ENCODE results near the gene SOX6. TPM values are rescaled to one million over a fixed set of nuclear protein-coding genes. Genes with fewer than 3 reads are reported as not detected.
A peak's percentile ranks its signal among the peaks of the same experiment; 100 is the strongest.

Gene SOX6
- total RNA-seq, 1 experiment from 2014 or later: 7.9 TPM

DNA sequence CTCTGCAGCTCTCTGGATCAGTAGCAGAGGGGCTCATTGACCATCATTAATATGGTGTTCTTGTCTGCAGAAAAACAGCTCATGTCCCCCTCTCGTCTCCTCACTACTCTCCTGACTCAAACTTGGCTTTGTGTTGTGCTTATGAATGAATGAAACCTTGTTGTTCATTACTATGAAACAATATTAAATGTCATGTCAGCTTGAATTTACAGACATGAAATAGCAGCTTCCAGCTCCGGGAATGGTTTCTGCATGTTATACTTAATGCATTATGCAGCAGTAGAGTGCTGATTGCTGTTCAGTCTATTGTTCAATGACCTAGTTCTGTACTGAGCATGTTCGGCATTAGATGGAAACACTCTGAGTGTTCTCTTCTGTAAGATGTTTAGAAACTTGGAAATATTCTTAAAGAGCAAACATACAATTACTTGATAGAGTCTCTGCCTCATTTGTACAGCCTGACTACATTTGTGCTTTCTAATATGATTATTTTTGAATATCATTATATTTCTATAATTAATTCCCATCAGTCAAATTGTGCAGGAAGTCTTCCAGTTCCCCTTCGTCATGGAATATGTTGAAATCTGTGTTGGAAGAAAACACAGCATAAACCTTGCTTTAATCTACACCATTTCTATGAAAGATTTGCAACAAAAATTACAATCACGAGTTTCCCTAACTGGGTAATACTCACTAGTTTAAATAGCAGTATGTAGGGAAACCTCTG lies 340.4 kb downstream of the SOX6 start:
- H3K36me3 ChIP-seq: no peaks in the 10 kb centered on the region
- no peak overlapping the region for H3K4me3 ChIP-seq
- H3K4me1 ChIP-seq: no peaks in the 10 kb centered on the region
- no peaks in the 10 kb centered on the region for H3K9me3 ChIP-seq (replicated peaks)
- no peak overlapping the region for H3K27ac ChIP-seq
- no peak for DNase-seq
- no peaks in the 10 kb centered on the region for H3K27me3 ChIP-seq

DNA sequence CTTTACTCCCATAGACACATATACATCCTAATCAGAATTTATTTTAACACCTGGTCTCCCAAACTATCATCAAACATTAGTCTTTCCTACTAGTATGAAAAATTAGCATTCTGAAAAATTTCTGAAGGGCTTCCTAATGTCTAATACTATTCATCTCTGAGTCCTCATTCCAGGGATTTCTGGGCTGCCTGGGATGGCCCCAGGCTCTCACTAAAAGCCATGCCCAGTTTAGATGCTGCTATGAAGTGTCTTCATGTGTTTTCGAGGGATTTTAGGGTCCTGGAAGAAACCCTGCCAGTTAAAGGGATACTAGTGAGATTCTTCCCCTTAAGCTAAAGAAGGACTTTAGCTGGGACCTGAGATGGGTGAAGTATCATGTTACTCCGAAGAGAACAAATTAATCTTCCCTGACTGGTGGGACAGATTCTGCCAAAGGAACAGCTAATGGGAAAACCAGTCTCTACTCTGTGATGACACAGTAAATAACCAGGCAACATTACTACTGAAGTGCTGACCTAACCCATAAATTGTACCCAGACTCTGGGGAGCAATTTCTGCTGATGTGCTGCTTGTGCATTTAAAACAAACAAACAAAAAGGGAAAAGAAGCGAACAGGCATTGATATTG lies 342.6 kb downstream of the SOX6 start:
- Histone ChIP-seq H3K9me3 (replicated peaks) (no peaks in the 10 kb centered on the region), H3K27me3 (no peaks in the 10 kb centered on the region), H3K4me1 (no peaks in the 10 kb centered on the region), H3K36me3 (no peaks in the 10 kb centered on the region), H3K27ac (no peak overlapping the region), H3K4me3 (no peak overlapping the region)
- no peak for DNase-seq

DNA sequence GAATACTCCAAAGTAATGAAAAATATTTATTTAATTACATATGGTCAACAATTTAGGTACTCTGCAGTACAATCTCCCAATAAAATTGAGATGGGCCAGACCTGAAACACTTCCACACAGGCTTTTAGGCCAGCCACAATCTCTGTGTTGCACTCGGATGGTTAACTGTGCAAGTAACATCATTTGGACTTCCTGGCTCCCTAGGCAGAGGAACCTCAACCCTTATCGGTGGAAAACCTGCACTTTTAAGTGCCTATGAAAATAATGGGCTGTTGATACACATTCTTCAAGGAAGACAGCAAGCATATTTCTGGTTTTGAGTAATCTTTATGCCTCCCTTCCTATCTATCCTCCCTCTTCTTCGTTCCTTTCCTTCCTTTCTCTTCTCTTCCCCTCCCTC lies 343.1 kb downstream of the SOX6 start:
- H3K27ac ChIP-seq: no peak overlapping the region
- no peaks in the 10 kb centered on the region for H3K4me1 ChIP-seq
- H3K4me3 ChIP-seq: no peak overlapping the region

DNA sequence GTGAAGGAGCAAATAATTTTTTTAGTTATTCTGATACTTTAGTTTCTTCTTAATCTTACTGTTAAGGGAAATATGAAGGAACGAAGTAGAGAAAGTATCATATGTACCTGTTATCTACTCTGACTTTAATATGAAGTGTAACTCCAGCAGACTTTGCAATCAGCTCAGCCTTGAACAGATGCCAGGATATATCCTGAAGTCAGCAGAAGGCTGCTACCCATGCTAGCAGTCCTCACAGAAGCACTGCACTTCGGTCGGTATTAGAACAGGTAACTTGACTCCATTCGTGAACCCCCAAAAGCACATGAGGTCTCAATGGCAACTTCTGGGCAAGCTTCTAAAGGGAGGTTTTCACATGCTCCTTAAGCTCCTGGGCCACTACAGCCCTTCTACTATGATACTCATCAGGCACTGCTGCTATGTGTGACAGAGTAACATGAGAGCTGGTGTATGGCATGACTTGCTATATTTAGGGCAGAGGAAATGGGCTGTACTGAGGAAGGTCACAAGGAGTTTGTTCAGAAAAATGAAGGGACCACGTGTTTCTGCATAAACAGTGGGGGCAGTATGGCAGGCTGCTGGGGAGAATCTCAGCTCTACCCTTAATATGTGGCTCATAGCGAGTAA lies 344.1 kb downstream of the SOX6 start:
- H3K4me3 ChIP-seq: no peak overlapping the region
- DNase-seq: no peak

More for the DNA sequence above, 343.1 kb downstream of the SOX6 start:
- Histone ChIP-seq H3K9me3 (replicated peaks) (no peaks in the 10 kb centered on the region), H3K36me3 (no peaks in the 10 kb centered on the region), H3K27me3 (no peaks in the 10 kb centered on the region)
- DNase-seq: no peak

DNA sequence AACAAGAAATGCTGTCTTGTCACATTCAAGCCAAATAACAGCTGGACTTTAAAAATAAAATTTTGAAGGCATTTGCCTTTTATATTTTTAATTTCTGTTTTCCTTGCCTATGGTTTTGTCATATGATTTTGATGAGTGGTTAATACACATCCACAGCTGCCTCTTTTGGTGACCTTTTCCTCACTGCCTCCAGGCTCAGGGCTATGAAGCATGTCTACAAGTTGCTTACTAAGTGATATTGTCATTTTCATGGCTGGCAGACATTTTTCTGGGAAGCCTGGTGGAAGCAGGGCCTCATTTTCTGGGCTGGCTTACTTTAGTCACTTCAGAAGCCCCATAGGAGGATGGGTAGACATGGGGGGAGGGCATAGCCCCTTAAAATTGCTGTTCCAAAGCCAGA lies 344.9 kb downstream of the SOX6 start:
- Histone ChIP-seq H3K4me3 (no peak overlapping the region), H3K9me3 (replicated peaks) (no peaks in the 10 kb centered on the region), H3K27ac (no peak overlapping the region), H3K4me1 (no peaks in the 10 kb centered on the region), H3K27me3 (no peaks in the 10 kb centered on the region), H3K36me3 (no peaks in the 10 kb centered on the region)
- DNase-seq: no peak

More for the DNA sequence above, 344.1 kb downstream of the SOX6 start:
- H3K27ac ChIP-seq: no peak overlapping the region
- no peaks in the 10 kb centered on the region for H3K4me1 ChIP-seq
- no peaks in the 10 kb centered on the region for H3K36me3 ChIP-seq
- H3K27me3 ChIP-seq: no peaks in the 10 kb centered on the region
- H3K9me3 ChIP-seq (replicated peaks): no peaks in the 10 kb centered on the region

DNA sequence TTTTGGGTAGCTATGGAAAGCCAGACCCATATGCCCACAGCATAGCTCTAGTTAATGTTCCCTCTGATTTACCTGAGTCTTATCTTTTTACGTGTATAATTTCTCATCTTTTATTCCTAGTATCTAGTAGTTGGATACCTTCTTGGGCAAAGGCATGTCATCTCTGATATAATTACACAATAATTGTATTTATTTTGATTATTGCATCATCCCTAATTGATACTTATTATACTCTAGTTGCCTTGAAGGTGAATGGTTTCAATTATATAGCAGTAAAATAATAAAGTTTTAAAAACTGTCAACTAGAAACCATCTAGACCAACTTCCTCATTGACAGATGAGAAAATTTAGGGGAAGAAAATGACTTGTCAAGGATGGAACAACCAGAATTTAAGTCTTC lies 347.3 kb downstream of the SOX6 start:
- H3K27ac ChIP-seq: no peak overlapping the region
- no peak overlapping the region for H3K4me3 ChIP-seq
- no peaks in the 10 kb centered on the region for H3K36me3 ChIP-seq
- no peaks in the 10 kb centered on the region for H3K4me1 ChIP-seq
- H3K27me3 ChIP-seq: no peaks in the 10 kb centered on the region
- no peak for DNase-seq
- no peaks in the 10 kb centered on the region for H3K9me3 ChIP-seq (replicated peaks)

DNA sequence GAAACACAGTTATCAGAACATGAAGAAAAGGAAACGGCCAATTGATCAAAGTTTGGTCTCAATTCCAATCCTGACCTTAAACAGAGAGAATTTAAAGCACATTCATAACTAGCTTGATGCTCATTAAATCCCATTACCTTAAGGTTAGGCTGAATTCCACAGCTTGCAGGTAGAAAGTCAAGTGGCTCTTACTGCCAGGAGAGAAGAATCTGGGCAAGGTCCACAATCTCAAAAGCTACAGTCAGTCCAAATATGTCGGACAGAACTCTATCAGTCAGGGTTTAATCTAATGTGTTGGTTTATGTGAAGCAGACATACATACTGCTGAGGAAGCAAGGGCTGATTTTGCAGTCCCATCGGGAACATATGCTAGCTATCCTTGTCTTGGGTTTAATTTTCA lies 348.8 kb downstream of the SOX6 start:
- no peaks in the 10 kb centered on the region for H3K36me3 ChIP-seq
- H3K4me3 ChIP-seq: no peak overlapping the region
- peaks cover under 1% of the 10 kb centered on the region for H3K4me1 ChIP-seq
- H3K27me3 ChIP-seq: no peaks in the 10 kb centered on the region
- no peak overlapping the region for H3K27ac ChIP-seq
- DNase-seq: no peak
- no peaks in the 10 kb centered on the region for H3K9me3 ChIP-seq (replicated peaks)

DNA sequence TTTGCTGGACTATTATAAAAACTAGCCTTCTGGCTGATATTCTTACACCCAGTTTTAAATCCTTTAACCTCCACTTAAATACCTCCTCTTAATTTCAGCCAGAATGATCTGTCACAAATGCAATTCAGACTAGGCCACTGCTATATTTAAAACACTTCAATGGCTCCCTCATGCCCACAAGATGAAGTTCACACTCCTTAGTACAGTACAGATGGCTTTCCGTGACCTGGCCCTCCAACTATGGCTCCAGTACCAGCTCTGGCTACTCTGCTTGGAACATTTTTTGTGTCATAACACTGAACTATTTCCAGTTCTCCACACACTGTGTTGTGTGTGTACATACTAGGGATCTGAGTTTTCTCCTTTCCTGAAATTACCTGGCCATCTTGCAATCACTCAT lies 353.4 kb downstream of the SOX6 start:
- Histone ChIP-seq H3K27ac (no peak overlapping the region), H3K4me3 (no peak overlapping the region), H3K27me3 (no peaks in the 10 kb centered on the region), H3K4me1 (peaks cover 4% of the 10 kb centered on the region), H3K9me3 (replicated peaks) (no peaks in the 10 kb centered on the region), H3K36me3 (no peaks in the 10 kb centered on the region)
- no peak for DNase-seq

DNA sequence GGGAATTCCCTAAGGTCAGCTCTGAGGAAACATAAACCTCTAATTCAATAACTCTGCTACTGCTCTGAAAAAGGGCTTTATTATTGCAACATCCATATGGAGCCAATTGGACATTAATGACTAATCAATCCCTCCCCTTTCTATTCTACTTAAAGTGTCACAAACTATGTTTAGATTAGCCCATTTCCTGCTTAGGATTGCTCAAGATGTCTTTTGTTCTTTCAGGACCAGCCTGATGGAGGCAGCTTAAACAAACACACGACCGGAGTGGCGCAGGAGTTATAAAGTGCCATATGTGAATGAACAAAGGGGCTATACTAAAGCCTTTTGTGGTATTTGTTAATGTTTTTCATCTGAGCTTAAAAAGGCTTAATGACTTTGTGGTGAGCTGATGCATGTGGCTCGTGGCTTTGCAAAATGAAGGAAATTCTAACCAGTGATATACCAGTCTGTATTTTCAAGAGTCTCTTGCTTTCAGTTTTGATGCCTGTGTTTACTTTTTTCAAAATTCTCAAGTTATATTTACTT lies 354.4 kb downstream of the SOX6 start:
- Histone ChIP-seq H3K27ac (no peak overlapping the region), H3K9me3 (replicated peaks) (no peaks in the 10 kb centered on the region), H3K36me3 (no peaks in the 10 kb centered on the region), H3K27me3 (no peaks in the 10 kb centered on the region), H3K4me3 (no peak overlapping the region), H3K4me1 (peaks cover 4% of the 10 kb centered on the region)
- peak; percentile 59 to 83 for DNase-seq

DNA sequence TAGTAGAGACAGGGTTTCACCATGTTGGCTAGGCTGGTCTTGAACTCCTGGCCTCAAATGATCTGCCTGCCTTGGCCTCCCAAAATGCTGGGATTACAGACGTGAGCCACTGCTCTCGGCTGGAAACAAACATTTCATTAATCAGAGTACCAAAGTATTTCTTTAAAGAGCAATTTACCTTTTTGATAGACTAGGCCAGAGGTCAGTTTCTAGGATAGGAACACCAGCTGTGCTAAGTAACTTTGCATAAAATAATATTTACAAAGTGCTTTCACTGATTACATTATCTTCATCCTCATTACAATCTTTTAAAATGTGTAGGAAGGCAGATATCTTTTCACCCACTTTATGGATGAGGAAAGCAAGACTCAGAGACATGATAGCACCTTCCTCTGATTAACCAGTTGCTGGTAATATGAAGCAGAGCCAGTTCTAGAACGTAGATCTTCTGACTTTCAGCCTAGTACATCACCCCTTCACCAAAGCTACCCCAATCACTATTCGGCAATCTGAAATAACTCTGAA lies 355.2 kb downstream of the SOX6 start:
- no peak overlapping the region for H3K27ac ChIP-seq
- no peak overlapping the region for H3K4me3 ChIP-seq
- H3K36me3 ChIP-seq: no peaks in the 10 kb centered on the region
- peaks cover 4% of the 10 kb centered on the region for H3K4me1 ChIP-seq
- DNase-seq: no peak
- no peaks in the 10 kb centered on the region for H3K27me3 ChIP-seq
- H3K9me3 ChIP-seq (replicated peaks): no peaks in the 10 kb centered on the region

DNA sequence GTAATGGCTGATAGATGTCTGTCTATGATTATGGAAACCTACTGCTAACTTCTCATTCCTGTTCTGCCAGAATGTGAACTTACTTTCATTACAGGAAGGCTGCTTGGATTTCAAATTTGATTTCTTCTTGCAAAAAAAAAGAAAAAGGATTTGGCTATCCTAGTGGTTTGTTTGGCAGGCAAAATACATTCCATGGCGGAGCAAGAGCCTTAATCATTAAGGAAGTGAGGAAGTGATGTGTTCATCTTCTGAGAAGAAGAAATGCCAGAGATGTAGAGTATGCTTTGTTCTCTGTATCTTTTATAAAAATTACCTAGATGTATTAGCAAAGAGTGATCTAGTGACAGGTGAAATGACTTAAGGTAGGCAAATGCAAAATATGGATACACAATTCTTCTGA lies 356.3 kb downstream of the SOX6 start:
- no peaks in the 10 kb centered on the region for H3K9me3 ChIP-seq (replicated peaks)
- H3K27me3 ChIP-seq: no peaks in the 10 kb centered on the region
- no peak overlapping the region for H3K27ac ChIP-seq
- DNase-seq: no peak
- H3K4me1 ChIP-seq: peaks cover 4% of the 10 kb centered on the region
- no peak overlapping the region for H3K4me3 ChIP-seq
- no peaks in the 10 kb centered on the region for H3K36me3 ChIP-seq

DNA sequence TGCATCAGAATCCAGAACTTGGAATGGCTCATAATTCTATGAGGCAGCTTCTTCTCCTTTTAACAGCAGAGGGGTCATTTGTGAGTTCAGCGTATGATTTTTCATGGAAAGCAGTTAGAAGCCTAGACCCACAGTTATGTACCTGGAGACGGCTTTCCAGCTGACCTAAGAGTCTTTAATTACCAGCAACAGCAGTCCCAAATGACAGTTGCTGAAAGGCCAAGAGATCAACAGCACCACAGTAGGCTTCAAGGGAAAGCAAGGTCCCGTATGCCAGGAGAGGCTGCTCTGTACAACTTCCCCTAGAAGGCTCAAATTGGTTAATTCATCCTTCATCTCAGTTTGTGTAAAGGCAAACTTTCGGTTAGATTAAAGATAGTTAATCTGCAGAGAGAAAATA lies 363.0 kb downstream of the SOX6 start:
- H3K27me3 ChIP-seq: no peaks in the 10 kb centered on the region
- no peak for DNase-seq
- no peak overlapping the region for H3K27ac ChIP-seq

DNA sequence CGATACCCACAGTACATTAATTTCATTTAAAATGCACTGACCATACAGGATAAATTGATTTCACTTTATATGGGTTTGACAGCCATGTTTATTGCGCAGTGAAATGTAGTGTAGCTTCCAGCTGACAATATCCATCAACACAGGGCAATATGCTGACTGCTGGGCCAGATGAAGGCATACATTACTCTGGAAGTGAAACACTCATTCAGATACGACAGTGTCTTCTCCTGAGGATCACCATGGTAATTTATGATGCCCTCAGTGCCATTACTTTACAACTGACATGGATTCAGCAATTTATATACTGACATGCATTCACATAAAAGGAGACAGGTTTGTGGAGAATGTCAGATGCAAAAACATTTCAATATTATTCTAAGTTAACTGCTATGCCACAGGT lies 365.1 kb downstream of the SOX6 start:
- H3K4me3 ChIP-seq: no peak overlapping the region
- no peak overlapping the region for H3K27ac ChIP-seq
- no peaks in the 10 kb centered on the region for H3K36me3 ChIP-seq
- no peaks in the 10 kb centered on the region for H3K27me3 ChIP-seq
- H3K9me3 ChIP-seq (replicated peaks): no peaks in the 10 kb centered on the region
- DNase-seq: no peak
- H3K4me1 ChIP-seq: peaks cover 26% of the 10 kb centered on the region

More for the DNA sequence above, 363.0 kb downstream of the SOX6 start:
- Histone ChIP-seq H3K4me3 (no peak overlapping the region), H3K4me1 (peaks cover 8% of the 10 kb centered on the region), H3K9me3 (replicated peaks) (no peaks in the 10 kb centered on the region), H3K36me3 (no peaks in the 10 kb centered on the region)

DNA sequence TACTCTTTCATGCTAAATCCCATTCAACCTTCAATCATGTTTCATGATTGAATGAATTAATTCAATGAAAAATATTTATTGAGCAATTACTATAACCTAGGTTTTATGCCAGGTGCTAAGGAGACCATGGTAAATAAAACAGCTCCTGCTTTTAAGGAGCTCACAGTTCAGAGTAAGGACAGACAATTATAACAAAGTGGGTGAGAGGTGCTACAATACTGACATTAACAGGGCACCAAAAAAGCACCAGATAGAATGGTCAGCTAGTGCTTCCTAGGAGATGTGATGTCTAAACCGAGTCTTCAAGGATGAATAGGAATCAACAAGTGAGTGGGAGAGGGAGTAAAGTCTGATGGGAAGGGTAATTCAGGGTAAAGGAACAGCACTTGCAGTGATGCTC lies 366.7 kb downstream of the SOX6 start:
- Histone ChIP-seq H3K9me3 (replicated peaks) (no peaks in the 10 kb centered on the region), H3K4me1 (peaks cover 41% of the 10 kb centered on the region), H3K27me3 (no peaks in the 10 kb centered on the region), H3K36me3 (no peaks in the 10 kb centered on the region), H3K4me3 (no peak overlapping the region), H3K27ac (no peak overlapping the region)
- no peak for DNase-seq

DNA sequence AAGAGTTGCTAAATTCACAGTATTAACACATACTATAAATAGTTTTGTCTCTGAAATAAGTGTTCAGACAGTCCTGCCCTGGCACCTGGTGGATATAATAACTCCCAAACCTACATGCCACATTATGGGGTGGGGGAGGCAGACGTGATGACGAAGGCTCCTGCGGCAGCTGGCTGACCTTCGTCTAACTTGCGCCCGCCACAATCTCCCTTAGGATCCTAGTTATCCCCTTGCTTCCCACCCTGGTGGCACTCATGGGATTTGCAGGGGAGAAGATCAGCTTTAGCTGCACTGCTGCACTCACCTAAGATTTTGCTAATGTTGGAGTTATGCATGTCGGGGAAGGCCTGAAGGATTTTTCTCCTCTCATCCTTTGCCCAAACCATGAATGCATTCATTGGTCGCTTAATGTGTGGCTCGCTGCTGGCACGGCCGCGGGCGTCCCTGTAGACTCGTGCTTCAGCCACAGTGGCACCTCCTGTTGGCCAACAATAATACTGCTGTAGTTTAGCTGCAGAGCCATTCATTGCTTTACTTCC lies 367.6 kb downstream of the SOX6 start:
- H3K9me3 ChIP-seq (replicated peaks): no peaks in the 10 kb centered on the region
- no peaks in the 10 kb centered on the region for H3K27me3 ChIP-seq
- peak; percentile 24 to 38 for DNase-seq
- H3K4me1 ChIP-seq: peaks cover 43% of the 10 kb centered on the region
- H3K27ac ChIP-seq: no peak overlapping the region
- H3K4me3 ChIP-seq: no peak overlapping the region
- no peaks in the 10 kb centered on the region for H3K36me3 ChIP-seq

Measured in SJCRH30 (cell line).